Hepatocyte (in vitro differentiated cells): ENCODE measurements around the gene TBX15.

Experiments
- EZH2 ChIP-seq: fragments of 200-600 bp; sonication (generic); IDR thresholded peaks from 2 replicates; pipeline ENCODE4 v1.6.1; 2016; ENCODE audit warnings: antibody characterized with exemption, mild to moderate bottlenecking, borderline replicate concordance
- EZH2phosphoT487 ChIP-seq: fragments of 200-600 bp; sonication (generic); IDR thresholded peaks from one replicate; pipeline ENCODE4 v1.6.1; 2018; ENCODE audit warnings: antibody characterized with exemption, mild to moderate bottlenecking, low read depth, moderate library complexity; ENCODE audit not compliant: unreplicated experiment, severe bottlenecking
- TF ChIP-seq, protein P1 (sequence below): fragments of 200-600 bp; sonication (generic); IDR thresholded peaks from 2 replicates; pipeline ENCODE4 v1.5.1; 2016; ENCODE audit warnings: antibody characterized with exemption, mild to moderate bottlenecking; ENCODE audit not compliant: poor library complexity

DNA sequence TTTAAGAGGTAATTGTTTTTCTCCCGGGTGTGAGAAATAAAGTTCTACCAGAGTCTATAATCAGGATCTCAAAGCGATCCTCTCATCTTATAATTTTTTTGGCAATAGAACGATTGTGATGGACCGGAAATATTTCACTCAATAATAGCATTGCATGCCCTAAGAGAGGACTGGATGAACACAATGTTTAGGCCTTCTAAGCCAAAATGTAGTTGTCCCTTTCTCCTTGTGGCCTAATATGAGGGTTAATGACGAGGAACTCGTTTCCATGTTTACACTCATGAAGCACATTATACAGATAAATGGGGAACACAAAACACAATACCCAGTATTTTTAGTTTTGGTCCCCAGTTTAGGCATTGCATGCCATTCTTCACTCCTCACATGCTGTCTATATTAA is 5.9 kb downstream of the TBX15 start:
- TF ChIP-seq, protein P1, sequence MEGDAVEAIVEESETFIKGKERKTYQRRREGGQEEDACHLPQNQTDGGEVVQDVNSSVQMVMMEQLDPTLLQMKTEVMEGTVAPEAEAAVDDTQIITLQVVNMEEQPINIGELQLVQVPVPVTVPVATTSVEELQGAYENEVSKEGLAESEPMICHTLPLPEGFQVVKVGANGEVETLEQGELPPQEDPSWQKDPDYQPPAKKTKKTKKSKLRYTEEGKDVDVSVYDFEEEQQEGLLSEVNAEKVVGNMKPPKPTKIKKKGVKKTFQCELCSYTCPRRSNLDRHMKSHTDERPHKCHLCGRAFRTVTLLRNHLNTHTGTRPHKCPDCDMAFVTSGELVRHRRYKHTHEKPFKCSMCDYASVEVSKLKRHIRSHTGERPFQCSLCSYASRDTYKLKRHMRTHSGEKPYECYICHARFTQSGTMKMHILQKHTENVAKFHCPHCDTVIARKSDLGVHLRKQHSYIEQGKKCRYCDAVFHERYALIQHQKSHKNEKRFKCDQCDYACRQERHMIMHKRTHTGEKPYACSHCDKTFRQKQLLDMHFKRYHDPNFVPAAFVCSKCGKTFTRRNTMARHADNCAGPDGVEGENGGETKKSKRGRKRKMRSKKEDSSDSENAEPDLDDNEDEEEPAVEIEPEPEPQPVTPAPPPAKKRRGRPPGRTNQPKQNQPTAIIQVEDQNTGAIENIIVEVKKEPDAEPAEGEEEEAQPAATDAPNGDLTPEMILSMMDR, result no peak
- TF ChIP-seq EZH2 (no peak), EZH2phosphoT487 (no peak)
